Ovary (tissue), 3 donors: ENCODE results near the gene PGBD4.

Source experiments
- CTCF ChIP-seq, 3 donors: fragments of 450-650 bp in 2 of 3; fragments of 200-600 bp in 1 of 3; IDR thresholded peaks; one replicate each; pipeline versions ENCODE4 v1.5.1 to v1.8.0; 2016 to 2022; ENCODE audit warnings: antibody characterized with exemption in 3 of 3, mild to moderate bottlenecking in 1 of 3
- EP300 ChIP-seq: sonication (generic); formaldehyde crosslinking; IDR thresholded peaks from one replicate; pipeline ENCODE4 v1.6.1; 2017; ENCODE audit warnings: antibody characterized with exemption
- donor health status: DM: no; HTN: no; CAD: no.

DNA sequence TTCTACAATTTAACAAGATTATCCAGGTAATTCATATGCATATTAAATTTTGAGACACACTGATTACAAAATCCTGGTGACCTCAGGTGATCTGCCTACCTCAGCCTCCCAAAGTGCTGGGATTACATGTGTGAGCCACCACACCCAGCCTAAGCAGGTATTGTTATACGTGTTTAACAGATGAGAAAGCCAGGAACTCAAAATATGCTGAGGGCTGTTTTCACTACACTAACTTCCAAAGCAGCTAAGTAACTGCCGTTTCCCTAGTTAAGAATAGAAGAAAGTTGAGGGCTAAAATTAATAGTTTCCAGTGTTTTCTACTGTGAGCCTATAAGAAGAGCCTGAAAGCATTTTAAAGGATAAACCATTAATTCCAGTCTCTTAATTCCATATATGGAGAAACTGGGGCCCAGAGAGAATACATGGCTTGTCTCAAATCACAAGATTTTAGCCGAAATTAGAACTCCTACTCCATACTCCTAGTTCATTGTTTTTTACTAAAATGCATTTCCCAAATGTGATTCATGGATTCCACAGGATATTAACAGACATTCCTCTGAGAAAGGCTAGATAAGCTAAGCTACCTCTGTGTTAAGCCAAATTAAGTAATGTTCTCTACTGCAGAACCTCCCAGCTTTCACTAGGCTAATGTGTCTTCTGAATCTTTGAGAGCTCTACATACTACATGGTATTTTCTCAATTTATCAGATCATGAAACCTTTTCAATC, 45.9 kb upstream of the PGBD4 start:
- TF ChIP-seq CTCF (IDR thresholded peaks at IDR 0.05) (no peak), EP300 (no peak)
